GM12801 (cell line): ENCODE results near the gene GHRHR.

Experiments
- TF ChIP-seq, protein P1 (sequence below): IDR thresholded peaks from one replicate; pipeline ENCODE4 v1.5.1; 2011; ENCODE audit warnings: control low read depth; ENCODE audit not compliant: insufficient read length; ENCODE audit errors: extremely low read depth

The GHRHR gene

DNA sequence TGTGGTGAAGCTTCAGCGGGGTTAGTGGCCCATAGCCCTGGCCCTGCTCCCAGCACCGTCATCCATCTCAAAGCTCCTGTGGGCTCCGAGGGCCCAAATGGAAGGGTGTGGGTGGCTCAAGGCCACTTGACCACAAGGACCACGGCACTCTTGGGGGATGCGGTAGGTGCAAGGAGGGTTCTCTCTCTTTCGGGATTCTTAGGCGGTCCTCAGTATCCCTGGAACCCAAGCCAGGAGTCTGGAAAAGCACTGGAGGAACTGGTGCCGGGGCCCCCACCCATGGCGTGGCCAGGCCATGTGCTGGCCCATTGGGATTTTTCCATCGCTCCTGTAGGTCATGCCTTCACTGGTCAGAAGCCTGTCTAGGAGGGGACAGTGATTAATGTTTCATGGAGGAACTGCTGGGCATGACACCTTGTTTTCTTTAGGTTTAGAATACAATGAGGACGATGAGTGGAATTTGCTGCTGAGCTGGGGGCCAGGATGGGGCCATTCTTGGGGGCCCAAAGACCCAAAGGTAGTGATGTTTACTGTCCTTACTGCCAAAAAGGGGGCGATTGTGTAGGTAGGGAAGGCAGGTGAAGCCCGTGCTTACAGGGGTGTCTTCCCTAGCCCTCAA lies 35.4 kb upstream of the GHRHR start:
- TF ChIP-seq, protein P1, sequence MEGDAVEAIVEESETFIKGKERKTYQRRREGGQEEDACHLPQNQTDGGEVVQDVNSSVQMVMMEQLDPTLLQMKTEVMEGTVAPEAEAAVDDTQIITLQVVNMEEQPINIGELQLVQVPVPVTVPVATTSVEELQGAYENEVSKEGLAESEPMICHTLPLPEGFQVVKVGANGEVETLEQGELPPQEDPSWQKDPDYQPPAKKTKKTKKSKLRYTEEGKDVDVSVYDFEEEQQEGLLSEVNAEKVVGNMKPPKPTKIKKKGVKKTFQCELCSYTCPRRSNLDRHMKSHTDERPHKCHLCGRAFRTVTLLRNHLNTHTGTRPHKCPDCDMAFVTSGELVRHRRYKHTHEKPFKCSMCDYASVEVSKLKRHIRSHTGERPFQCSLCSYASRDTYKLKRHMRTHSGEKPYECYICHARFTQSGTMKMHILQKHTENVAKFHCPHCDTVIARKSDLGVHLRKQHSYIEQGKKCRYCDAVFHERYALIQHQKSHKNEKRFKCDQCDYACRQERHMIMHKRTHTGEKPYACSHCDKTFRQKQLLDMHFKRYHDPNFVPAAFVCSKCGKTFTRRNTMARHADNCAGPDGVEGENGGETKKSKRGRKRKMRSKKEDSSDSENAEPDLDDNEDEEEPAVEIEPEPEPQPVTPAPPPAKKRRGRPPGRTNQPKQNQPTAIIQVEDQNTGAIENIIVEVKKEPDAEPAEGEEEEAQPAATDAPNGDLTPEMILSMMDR, result no peak

DNA sequence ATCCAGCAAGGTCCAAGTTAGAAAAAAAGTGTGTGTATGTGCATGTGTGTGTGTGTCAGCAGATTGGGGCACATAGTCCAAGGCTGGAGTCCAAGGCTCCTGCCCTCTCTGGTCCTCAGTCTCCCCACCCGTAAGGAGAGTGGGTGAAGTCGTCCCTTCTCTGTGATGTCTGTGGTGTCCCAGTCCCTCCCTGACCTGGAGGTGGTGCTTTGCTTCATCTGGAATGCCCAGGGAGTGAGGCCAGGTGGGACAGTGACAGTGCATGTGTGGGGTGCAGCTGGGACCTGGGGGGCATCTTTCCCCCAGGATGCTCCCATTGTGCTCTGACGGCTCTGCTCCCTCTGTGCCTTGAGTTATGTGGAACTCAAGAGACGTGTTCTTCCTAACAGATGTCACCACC lies 34.1 kb upstream of the GHRHR start:
- TF ChIP-seq, protein P1, result no peak

DNA sequence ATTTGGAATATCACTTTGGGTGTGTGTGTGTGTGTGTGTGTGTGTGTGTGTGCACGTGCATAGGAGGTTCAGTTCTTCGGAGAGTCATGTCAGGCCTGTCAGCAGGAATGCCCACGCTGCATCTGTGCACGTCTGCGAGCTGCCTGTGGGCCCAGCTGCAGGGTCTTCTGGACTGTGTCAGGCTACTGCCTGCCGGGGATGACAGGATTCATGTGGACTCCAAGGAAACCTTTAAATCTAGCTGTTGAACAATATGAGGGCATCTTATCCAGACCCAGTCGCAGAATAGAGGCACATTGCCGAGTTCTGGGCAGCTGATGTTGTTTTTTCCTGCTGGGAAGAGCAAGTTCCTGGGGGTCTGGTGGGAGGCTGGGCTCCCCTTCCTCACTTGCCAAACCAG lies 33.1 kb upstream of the GHRHR start:
- TF ChIP-seq, protein P1, result no peak

DNA sequence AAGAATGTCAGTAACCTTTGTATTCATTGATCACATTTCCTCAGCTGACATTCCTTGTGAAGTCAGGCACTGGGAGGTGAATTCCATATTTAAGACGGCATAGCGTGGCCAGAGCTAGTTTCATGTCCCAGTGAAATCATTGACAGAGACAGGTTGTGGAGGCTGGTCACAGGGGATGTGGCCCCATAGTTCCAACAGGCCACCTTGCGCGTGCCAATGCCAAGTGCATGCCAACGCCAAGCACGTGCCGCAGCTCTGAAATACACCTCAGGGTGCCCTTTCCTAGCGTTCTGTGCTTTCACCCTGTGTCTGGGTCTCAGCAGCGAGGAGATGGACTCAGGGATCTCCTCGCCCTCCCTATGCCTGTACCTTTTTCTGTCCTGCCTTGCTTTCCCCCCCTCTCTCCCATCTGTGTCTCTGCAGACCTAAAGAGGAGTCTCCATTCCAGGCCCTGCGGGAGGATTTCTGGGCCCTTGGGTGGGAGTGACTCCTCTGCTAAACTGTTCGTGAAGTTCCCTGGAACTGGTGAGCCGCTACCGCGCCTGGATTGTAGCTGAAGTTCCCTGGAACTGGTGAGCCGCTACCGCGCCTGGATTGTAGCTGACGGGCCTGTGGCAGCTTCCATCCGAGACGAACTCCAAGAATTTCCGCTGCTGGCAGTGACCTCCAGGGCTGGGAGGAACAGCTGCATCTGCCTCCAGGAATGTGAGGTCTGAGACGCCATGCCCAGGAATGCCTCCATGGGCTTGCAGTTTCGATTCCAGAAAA lies 32.4 kb upstream of the GHRHR start:
- TF ChIP-seq, protein P1, result no peak

DNA sequence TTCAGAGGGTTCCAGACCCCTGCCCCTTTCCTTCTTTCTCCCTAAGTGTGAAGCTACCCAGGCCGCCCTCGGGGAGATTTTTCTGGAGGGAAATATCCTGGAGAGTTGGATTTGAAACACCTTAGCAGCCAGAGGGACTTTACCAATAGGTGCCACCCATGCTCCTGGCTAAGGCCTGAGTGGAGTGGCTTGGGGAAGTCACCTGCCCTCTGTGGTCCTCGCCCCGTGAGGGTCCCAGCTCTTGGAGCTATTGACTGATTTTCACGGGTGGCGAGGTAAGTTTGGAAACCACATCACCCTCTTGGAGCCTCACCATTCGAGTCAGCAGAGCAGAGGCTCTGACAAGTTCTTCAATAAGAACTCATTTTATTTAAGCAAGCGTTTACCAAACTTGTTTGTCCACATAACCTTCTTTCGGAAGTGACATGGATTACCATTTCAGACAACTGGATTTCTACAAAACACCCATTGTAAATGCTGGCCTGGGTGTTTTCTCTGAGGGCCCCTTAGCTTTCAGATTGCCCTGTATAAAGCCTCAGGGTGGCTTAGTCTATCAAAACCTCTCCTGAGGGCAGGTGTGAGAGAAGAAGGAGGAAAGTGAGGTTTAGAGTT lies 31.7 kb upstream of the GHRHR start:
- TF ChIP-seq, protein P1, result no peak

DNA sequence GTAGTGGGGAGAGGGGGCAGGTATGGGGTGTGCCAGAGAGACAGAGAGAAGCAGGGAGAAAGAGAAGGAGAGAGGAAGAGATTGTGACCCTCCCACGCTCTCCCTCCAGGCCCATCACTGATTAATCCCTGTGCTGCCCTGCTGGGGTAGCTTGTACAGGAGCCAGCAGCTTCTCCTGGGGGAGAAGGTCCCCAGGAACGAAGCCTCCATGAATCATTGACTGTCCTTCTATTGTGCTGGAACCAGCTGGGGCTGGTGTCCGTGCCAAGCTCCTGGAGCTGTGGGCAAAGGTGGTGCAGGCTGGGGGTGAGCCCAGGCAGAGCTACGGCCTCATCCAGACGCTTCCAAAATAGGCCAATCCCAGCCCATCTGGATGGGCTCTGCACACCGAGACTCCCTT lies 31.2 kb upstream of the GHRHR start:
- TF ChIP-seq, protein P1, result no peak

DNA sequence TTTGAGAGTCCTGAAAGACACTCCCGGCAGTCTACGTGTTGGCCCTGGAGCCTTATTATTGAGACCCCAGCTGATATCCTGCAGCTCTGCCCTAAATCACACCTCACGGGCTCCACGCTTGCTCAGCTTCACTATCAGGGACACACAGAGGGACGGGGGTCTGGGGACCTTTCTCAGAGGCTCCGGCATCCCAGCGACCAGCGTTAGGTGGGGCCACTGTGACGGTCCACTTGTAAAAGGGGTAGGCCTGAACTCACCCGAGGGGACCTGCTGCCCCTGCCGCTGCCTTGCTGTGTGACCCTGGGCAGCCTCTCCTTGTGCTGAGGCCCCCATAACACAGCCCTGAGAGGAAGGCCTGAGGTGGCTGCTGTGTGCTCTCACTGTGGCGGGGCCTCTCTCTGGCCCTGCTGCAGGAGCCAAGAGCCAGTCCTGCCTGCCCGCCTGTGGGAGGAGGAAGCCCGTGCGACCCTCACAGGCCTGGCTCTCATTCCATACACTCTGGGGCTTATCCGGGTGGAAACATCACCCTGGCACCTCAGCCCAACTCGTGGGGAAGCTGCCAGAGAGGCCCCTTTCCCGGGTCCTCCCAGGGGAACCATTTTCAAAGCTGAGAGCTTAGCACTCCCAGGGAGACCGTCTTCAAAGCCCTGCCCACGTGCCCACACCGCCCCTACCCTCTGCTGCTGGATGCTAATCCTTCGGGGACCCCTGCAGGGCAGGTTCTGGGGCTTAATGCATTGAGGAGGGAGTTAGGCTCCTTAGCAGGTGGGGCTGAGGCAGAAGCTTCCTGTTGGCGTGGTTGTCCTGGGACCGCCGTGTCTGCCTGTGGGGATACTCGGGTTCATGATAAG lies 30.4 kb upstream of the GHRHR start:
- TF ChIP-seq, protein P1, result no peak
